Caco-2 (cell line): ENCODE measurements around the gene ABLIM2. TPM values are rescaled to one million over a fixed set of nuclear protein-coding genes. Genes with fewer than 3 reads are reported as not detected.

Experiments used
- BruUV-seq: library from RNA; stranded (reverse); fragments of 400-500 nt; replicated peaks from 2 replicates; lab custom pipeline; 2021; lab: Mats Ljungman, UMichigan
- CTCF ChIA-PET: fragments of 300-600 bp; sonication (Branson Sonifier 250); formaldehyde crosslinking; loops from one replicate; lab custom pipeline; 2022; ENCODE audit warnings: antibody characterized with exemption; lab: Charles Lee
- POLR2A ChIA-PET: fragments of 300-600 bp; sonication (Branson Sonifier 250); formaldehyde crosslinking; loops from one replicate; lab custom pipeline; 2022; ENCODE audit warnings: antibody characterized with exemption; lab: Charles Lee
- DNase-seq, 2 experiments: peaks; one replicate each; pipeline versions ENCODE4 v3.0.0 to v3.0.0-alpha.2; 2020 to 2022
- H3K27me3 ChIP-seq: replicated peaks from 2 replicates; pipeline ENCODE4 v1.6.0; 2011; ENCODE audit warnings: low read length; ENCODE audit not compliant: control insufficient read depth, insufficient read depth
- H3K36me3 ChIP-seq: 2 replicates; pipeline ENCODE4 v1.5.1; 2011; ENCODE audit warnings: low read length; ENCODE audit not compliant: control insufficient read depth, insufficient read depth
- H3K4me1 ChIP-seq: fragments of 250-450 bp; sonication (Bioruptor Pico); 2 replicates; pipeline ENCODE4 v1.5.1; 2020; ENCODE audit warnings: mild to moderate bottlenecking
- H3K4me3 ChIP-seq: 2 replicates; pipeline ENCODE4 v1.5.1; 2011; ENCODE audit warnings: low read depth, mild to moderate bottlenecking, control low read depth, low read length
- H3K9me3 ChIP-seq: fragments of 250-450 bp; sonication (Bioruptor Pico); 2 replicates; pipeline ENCODE4 v1.5.1; 2020; ENCODE audit warnings: mild to moderate bottlenecking, moderate library complexity
- H3K27ac Mint-ChIP-seq: one replicate; pipeline ENCODE4 v1.8.0; 2022; ENCODE audit warnings: mixed read lengths; ENCODE audit not compliant: unreplicated experiment
- H3K27me3 Mint-ChIP-seq: one replicate; pipeline ENCODE4 v1.8.0; 2022; ENCODE audit warnings: mixed read lengths; ENCODE audit not compliant: insufficient read depth, unreplicated experiment
- H3K36me3 Mint-ChIP-seq: one replicate; pipeline ENCODE4 v1.8.0; 2022; ENCODE audit warnings: mild to moderate bottlenecking, mixed read lengths; ENCODE audit not compliant: insufficient read depth, unreplicated experiment
- H3K4me1 Mint-ChIP-seq: one replicate; pipeline ENCODE4 v1.8.0; 2022; ENCODE audit warnings: low read depth, mixed read lengths; ENCODE audit not compliant: unreplicated experiment
- H3K4me3 Mint-ChIP-seq: one replicate; pipeline ENCODE4 v1.8.0; 2022; ENCODE audit warnings: mild to moderate bottlenecking, moderate library complexity, mixed read lengths; ENCODE audit not compliant: unreplicated experiment
- H3K9me3 Mint-ChIP-seq: one replicate; pipeline ENCODE4 v1.8.0; 2022; ENCODE audit warnings: mixed read lengths; ENCODE audit not compliant: unreplicated experiment
- CTCF ChIP-seq, 2 experiments: fragments of 200-600 bp in 1 of 2; IDR thresholded peaks; 1 replicate in 1 of 2; 2 replicates in 1 of 2; pipeline versions ENCODE4 v1.5.1 to v1.8.0; 2011 to 2022; ENCODE audit warnings: antibody characterized with exemption in 1 of 2, control low read depth in 1 of 2, inconsistent platforms in 1 of 2, low read depth in 1 of 2, low read length in 1 of 2, mild to moderate bottlenecking in 1 of 2, moderate library complexity in 1 of 2; ENCODE audit not compliant: insufficient read depth in 1 of 2, severe bottlenecking in 1 of 2, unreplicated experiment in 1 of 2
- intact Hi-C: fragments of 100-400 bp; cut with micrococcal nuclease; formaldehyde crosslinking; loops from one replicate; pipeline ENCODE4 v1.10.0; 2022; ENCODE audit not compliant: unreplicated experiment
- total RNA-seq: library from RNA; stranded (reverse); gene quantifications from 2 replicates; pipeline ENCODE4 v1.2.3, GENCODE V29; 2022

Gene ABLIM2
- total RNA-seq, 1 experiment from 2014 or later = 0.23 TPM

- H3K27me3 ChIP-seq = no peaks in the 10 kb centered on the region
- intact Hi-C loops = no loop called here
- no peak overlapping the region for H3K4me3 ChIP-seq
- peaks cover 7% of the 10 kb centered on the region; the same call in 1 of the 2 replicates for H3K4me1 ChIP-seq
- CTCF ChIA-PET = interaction anchor here (0.5 kb wide), 1 partner anchor 140 kb away, joined by 3 read pairs; no protein-coding TSS in a partner anchor
- no peak for DNase-seq
- BruUV-seq = no TSS peak
- Mint-ChIP-seq H3K36me3 (peaks cover 5% of the 10 kb centered on the region), H3K4me1 (no peaks in the 10 kb centered on the region), H3K27ac (no peak overlapping the region), H3K9me3 (no peaks in the 10 kb centered on the region), H3K4me3 (no peak overlapping the region), H3K27me3 (peaks cover 5% of the 10 kb centered on the region)
- no peak for TF ChIP-seq CTCF (IDR thresholded peaks at IDR 0.05; ENCODE audit: insufficient read depth in 1 of 2, low read depth in 1 of 2, low read length in 1 of 2, severe bottlenecking in 1 of 2, unreplicated experiment in 1 of 2)
- POLR2A ChIA-PET = no interaction called here
- no peaks in the 10 kb centered on the region for H3K36me3 ChIP-seq
- no peaks in the 10 kb centered on the region for H3K9me3 ChIP-seq
Measured at GRCh38 chr4:8156617-8157016, 2.0 kb downstream of the ABLIM2 start.

GRCh38 chr4:8155660-8156421 lies 2.8 kb downstream of the ABLIM2 start:
- Histone ChIP-seq H3K27me3 (no peaks in the 10 kb centered on the region), H3K36me3 (no peaks in the 10 kb centered on the region), H3K4me1 (peaks cover 7% of the 10 kb centered on the region; the same call in 1 of the 2 replicates), H3K9me3 (no peaks in the 10 kb centered on the region), H3K4me3 (no peak overlapping the region)
- ChIA-PET POLR2A (no interaction called here), CTCF (interaction anchor here (0.5 kb wide), 1 partner anchor 140 kb away, joined by 3 read pairs; no protein-coding TSS in a partner anchor)
- Mint-ChIP-seq H3K36me3 (peaks cover 5% of the 10 kb centered on the region), H3K4me3 (no peak overlapping the region), H3K27ac (no peak overlapping the region), H3K4me1 (no peaks in the 10 kb centered on the region), H3K9me3 (no peaks in the 10 kb centered on the region), H3K27me3 (peaks cover 5% of the 10 kb centered on the region)
- intact Hi-C loops = no loop called here
- no TSS peak for BruUV-seq
- no peak for DNase-seq
- TF ChIP-seq CTCF (IDR thresholded peaks at IDR 0.05; ENCODE audit: insufficient read depth in 1 of 2, low read depth in 1 of 2, low read length in 1 of 2, severe bottlenecking in 1 of 2, unreplicated experiment in 1 of 2) = no peak

GRCh38 chr4:8155048-8155447 lies 3.6 kb downstream of the ABLIM2 start:
- Mint-ChIP-seq H3K36me3 (peaks cover 5% of the 10 kb centered on the region), H3K27me3 (peaks cover 5% of the 10 kb centered on the region), H3K27ac (no peak overlapping the region), H3K9me3 (no peaks in the 10 kb centered on the region), H3K4me3 (no peak overlapping the region), H3K4me1 (no peaks in the 10 kb centered on the region)
- intact Hi-C loops = no loop called here
- TF ChIP-seq CTCF (IDR thresholded peaks at IDR 0.05; ENCODE audit: insufficient read depth in 1 of 2, low read depth in 1 of 2, low read length in 1 of 2, severe bottlenecking in 1 of 2, unreplicated experiment in 1 of 2) = no peak
- Histone ChIP-seq H3K9me3 (no peaks in the 10 kb centered on the region), H3K27me3 (no peaks in the 10 kb centered on the region), H3K4me1 (peaks cover 7% of the 10 kb centered on the region; the same call in 1 of the 2 replicates), H3K36me3 (no peaks in the 10 kb centered on the region), H3K4me3 (no peak overlapping the region)
- CTCF ChIA-PET = no interaction called here
- no TSS peak for BruUV-seq
- DNase-seq = no peak
- POLR2A ChIA-PET = no interaction called here
